K562 (cell line): ENCODE results near the gene ACOX2. TPM values are rescaled to one million over a fixed set of nuclear protein-coding genes. Genes with fewer than 3 reads are reported as not detected.

ENCODE experiments used
- ATAC-seq: fragments of 200-7000 bp; cut with Tn5 transposase; 3 replicates; pipeline ENCODE4 v1.9.1; 2020; ENCODE audit warnings: moderate library complexity
- BruUV-seq: library from RNA; stranded (reverse); fragments of 400-500 nt; replicated peaks from 2 replicates; lab custom pipeline; 2021; lab: Mats Ljungman, UMichigan
- CTCF ChIA-PET: fragments of 300-600 bp; formaldehyde crosslinking; extraction: SDS; loops from one replicate; lab custom pipeline; 2021; ENCODE audit warnings: low intra/inter-chr PET ratio; lab: Yijun Ruan, JAX
- POLR2A ChIA-PET: fragments of 300-600, 350-650 bp; sonication (Branson Sonifier 250); formaldehyde crosslinking; extraction: SDS; loops from one replicate; lab custom pipeline; 2021; ENCODE audit warnings: antibody characterized with exemption, inconsistent platforms; lab: Yijun Ruan, JAX
- DNase-seq, 4 experiments: peaks; one replicate each; pipeline versions ENCODE4 v3.0.0 to v3.0.0-alpha.2; 2011 to 2018; ENCODE audit warnings: low spot score in 3 of 4, mixed read lengths in 3 of 4; ENCODE audit errors: extremely low read depth in 1 of 4
- FAIRE-seq: peaks from 2 replicates; lab custom pipeline; 2011; peaks lifted over from hg19 to GRCh38; lab: Jason Lieb, UNC
- H2AFZ ChIP-seq: 2 replicates; pipeline ENCODE4 v1.6.0; 2011; ENCODE audit warnings: low read depth, low read length, control low read depth, inconsistent platforms
- H3K27ac ChIP-seq: fragments of 200-600 bp; 3 replicates; pipeline ENCODE4 v1.8.0; 2011; ENCODE audit warnings: low read depth, mild to moderate bottlenecking, control low read depth, inconsistent platforms, low read length, moderate library complexity, mixed read lengths; ENCODE audit errors: extremely low read depth
- H3K27me3 ChIP-seq, 2 experiments: fragments of 300-600 bp in 1 of 2; 2 replicates in 1 of 2; 3 replicates in 1 of 2; pipeline versions ENCODE4 v1.6.0 to v1.8.0; 2011; ENCODE audit warnings: inconsistent platforms in 2 of 2, low read length in 2 of 2, mild to moderate bottlenecking in 1 of 2, mixed read lengths in 1 of 2, moderate library complexity in 1 of 2; ENCODE audit not compliant: control insufficient read depth in 2 of 2, insufficient read depth in 2 of 2
- H3K36me3 ChIP-seq: fragments of 300-600 bp; 3 replicates; pipeline ENCODE4 v1.8.0; 2011; ENCODE audit warnings: mild to moderate bottlenecking, low read length, inconsistent platforms; ENCODE audit not compliant: control insufficient read depth, insufficient read depth
- H3K4me1 ChIP-seq, 2 experiments: fragments of 200-600 bp in 1 of 2; replicated peaks in 1 of 2; 2 replicates in 1 of 2; 3 replicates in 1 of 2; pipeline versions ENCODE4 v1.5.1 to v1.8.0; 2011; ENCODE audit warnings: inconsistent platforms in 2 of 2, low read length in 2 of 2, mild to moderate bottlenecking in 1 of 2, mixed read lengths in 1 of 2, moderate library complexity in 1 of 2; ENCODE audit not compliant: control insufficient read depth in 2 of 2, insufficient read depth in 2 of 2
- H3K4me2 ChIP-seq: 2 replicates; pipeline ENCODE4 v1.6.1; 2011; ENCODE audit warnings: low read length, control low read depth, inconsistent platforms, mixed read lengths; ENCODE audit not compliant: insufficient read depth
- H3K4me3 ChIP-seq: fragments of 200-600 bp; sonication (generic), shearing (Covaris generic); 2 replicates; pipeline ENCODE4 v1.5.1; 2016; ENCODE audit warnings: control low read depth, inconsistent platforms
- H3K79me2 ChIP-seq: fragments of 200-600 bp; 3 replicates; pipeline ENCODE4 v1.8.0; 2011; ENCODE audit warnings: low read length, inconsistent platforms; ENCODE audit not compliant: control insufficient read depth, insufficient read depth
- H3K9ac ChIP-seq, 2 experiments: 2 replicates each; pipeline versions ENCODE4 v1.6.0 to v1.6.1; 2011; ENCODE audit warnings: low read depth in 2 of 2, low read length in 2 of 2, control low read depth in 1 of 2, inconsistent platforms in 1 of 2, mild to moderate bottlenecking in 1 of 2, mixed read lengths in 1 of 2; ENCODE audit not compliant: insufficient read depth in 1 of 2
- H3K9me1 ChIP-seq: one replicate; pipeline ENCODE4 v1.6.0; 2011; ENCODE audit warnings: inconsistent platforms, mild to moderate bottlenecking, low read length, moderate library complexity; ENCODE audit not compliant: control insufficient read depth, insufficient read depth
- H3K9me3 ChIP-seq: replicated peaks from 2 replicates; pipeline ENCODE4 v1.5.1; 2011; ENCODE audit warnings: low read depth, low read length, inconsistent platforms; ENCODE audit not compliant: control insufficient read depth, insufficient read depth
- H4K20me1 ChIP-seq: replicated peaks from 2 replicates; pipeline ENCODE4 v1.6.1; 2011; ENCODE audit warnings: low read length, inconsistent platforms, mixed read lengths; ENCODE audit not compliant: control insufficient read depth, insufficient read depth
- DNMT1 ChIP-seq: fragments of 450-650 bp; IDR thresholded peaks from 2 replicates; pipeline ENCODE4 v1.6.1; 2016; ENCODE audit warnings: antibody characterized with exemption, mild to moderate bottlenecking
- HEY1 ChIP-seq: fragments of 250-450 bp; sonication (Bioruptor Pico); IDR thresholded peaks from 2 replicates; pipeline ENCODE4 v1.5.0; 2020; ENCODE audit warnings: mild to moderate bottlenecking, moderate library complexity, borderline replicate concordance
- MAFK ChIP-seq: IDR thresholded peaks from 2 replicates; pipeline ENCODE4 v1.6.1; 2011; ENCODE audit warnings: low read length, improper control_type of control experiment
- NBN ChIP-seq: fragments of 450-650 bp; IDR thresholded peaks from 2 replicates; pipeline ENCODE4 v1.6.1; 2016; ENCODE audit warnings: low read depth, mild to moderate bottlenecking
- NONO ChIP-seq, 2 experiments: fragments of 200-400 bp in 1 of 2; fragments of 450-650 bp in 1 of 2; formaldehyde crosslinking in 1 of 2; IDR thresholded peaks; 2 replicates each; pipeline ENCODE4 v1.6.1; 2017; ENCODE audit warnings: low read depth in 2 of 2, mild to moderate bottlenecking in 2 of 2, moderate library complexity in 2 of 2, low read length in 1 of 2
- NR4A1 ChIP-seq, 2 experiments: fragments of 250-450 bp in 1 of 2; fragments of 450-650 bp in 1 of 2; sonication (Bioruptor Pico) in 1 of 2; IDR thresholded peaks; 2 replicates each; pipeline versions ENCODE4 v1.4.0 to v1.6.1; 2016 to 2020; ENCODE audit warnings: mild to moderate bottlenecking in 2 of 2, missing compliant biosample characterization in 1 of 2, missing genetic modification characterization in 1 of 2, moderate library complexity in 1 of 2
- RBM17 ChIP-seq: fragments of 200-400 bp; formaldehyde crosslinking; IDR thresholded peaks from 2 replicates; pipeline ENCODE4 v1.6.1; 2017; ENCODE audit warnings: low read depth, mild to moderate bottlenecking, low read length, borderline replicate concordance
- RBM25 ChIP-seq: fragments of 200-400 bp; formaldehyde crosslinking; IDR thresholded peaks from 2 replicates; pipeline ENCODE4 v1.6.1; 2018; ENCODE audit warnings: low read length, low read depth, moderate library complexity; ENCODE audit not compliant: severe bottlenecking
- TAF9B ChIP-seq: fragments of 450-650 bp; IDR thresholded peaks from 2 replicates; pipeline ENCODE4 v1.6.1; 2018; ENCODE audit warnings: mild to moderate bottlenecking; ENCODE audit not compliant: partially characterized antibody
- ZNF57 ChIP-seq: fragments of 450-650 bp; formaldehyde crosslinking; IDR thresholded peaks from 2 replicates; pipeline ENCODE4 v1.4.0; 2020; ENCODE audit warnings: mild to moderate bottlenecking, moderate library complexity
- WGBS: fragments of 100-300 bp; shearing (Covaris generic); methylation state at CpG from one replicate; pipeline ENCODE4 v1.1.6; 2016; ENCODE audit warnings: low coverage, mixed read lengths; ENCODE audit not compliant: insufficient coverage; ENCODE audit errors: missing lambda C conversion rate; 5-methylcytosine and 5-hydroxymethylcytosine counted together
- in situ Hi-C: fragments of 300-500 bp; cut with MboI; formaldehyde crosslinking; loops from 4 replicates; pipeline ENCODE4 v1.15.0; 2018; ENCODE audit warnings: inconsistent platforms, mixed read lengths
- intact Hi-C: fragments of 100-400 bp; cut with micrococcal nuclease; formaldehyde crosslinking; loops from 2 replicates; pipeline ENCODE4 v1.14.2; 2022
- polyA plus RNA-seq, 8 experiments: library from polyadenylated mRNA; depleted of rRNA in 4 of 8; stranded (reverse) in 5 of 8; unstranded in 3 of 8; fragments of >200 nt; fragmentation: Nextera tagmentation in 2 of 8; fragmentation: Illumina TruSeq in 1 of 8; extraction: Ambion mirVana in 2 of 8; extraction: Trizol in 1 of 8; gene quantifications; 2 replicates each; pipeline versions ENCODE4 v1.2.1 to v1.2.3, GENCODE V29; 2011 to 2014; ENCODE audit warnings: inconsistent platforms in 1 of 8, missing spikeins in 1 of 8
- total RNA-seq, 7 experiments: library from RNA; depleted of rRNA in 6 of 7; stranded (reverse); fragments of >200 nt in 6 of 7; fragmentation: Illumina TruSeq in 2 of 7; extraction: Trizol in 2 of 7; gene quantifications; 2 replicates each; pipeline versions ENCODE4 v1.2.1 to v1.2.3, GENCODE V29; 2011 to 2021; ENCODE audit warnings: low replicate concordance in 1 of 7
- TF ChIP-seq, protein P1 (sequence below): fragments of 450-650 bp; IDR thresholded peaks from 2 replicates; pipeline ENCODE4 v1.6.1; 2017; ENCODE audit warnings: antibody characterized with exemption, mild to moderate bottlenecking
- TF ChIP-seq, protein P2 (sequence below): sonication (generic); formaldehyde crosslinking; IDR thresholded peaks from 2 replicates; pipeline ENCODE4 v1.9.0; 2022; ENCODE audit warnings: mild to moderate bottlenecking, missing genetic modification reagents

Gene ACOX2
- total and polyA plus RNA-seq, 9 of the 15 experiments (the other 6 are each of a cell fraction or from before 2014, with no cell fraction given): 0.15 TPM; not detected in 8

DNA sequence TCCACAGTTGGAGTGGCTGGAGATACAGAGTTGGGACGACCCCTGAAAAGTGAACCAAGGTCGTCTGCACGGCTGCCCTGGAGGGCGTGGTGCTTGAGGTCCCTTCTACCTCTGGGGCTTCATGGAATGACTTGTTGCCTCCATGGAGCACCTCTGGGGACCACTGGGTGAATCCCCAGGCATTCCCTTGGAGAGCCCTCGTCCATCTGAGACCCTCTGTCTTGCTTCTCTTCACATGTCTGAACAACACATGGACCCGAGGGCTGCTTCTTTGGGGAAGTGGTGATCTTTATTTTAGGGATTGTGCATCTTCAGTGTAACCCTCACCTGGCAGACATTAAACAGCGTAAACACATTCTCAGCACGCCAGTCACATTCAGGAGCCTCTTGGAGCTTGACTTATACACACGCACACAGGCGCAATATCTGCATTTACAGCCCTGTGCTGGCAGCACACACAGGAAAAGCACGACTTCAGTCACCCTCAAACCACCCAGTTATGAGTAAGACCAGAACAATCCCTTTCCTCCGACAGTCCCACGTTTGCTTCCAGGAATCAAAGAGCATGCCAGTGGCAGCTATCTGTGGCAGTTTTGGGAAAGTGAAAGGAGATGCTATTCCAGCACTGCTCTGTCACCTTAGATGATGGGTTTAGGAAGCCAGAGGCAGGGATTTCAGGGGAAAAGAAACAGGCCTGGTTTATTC lies 27.6 kb upstream of the ACOX2 start (continued):
- TF ChIP-seq, protein P1, sequence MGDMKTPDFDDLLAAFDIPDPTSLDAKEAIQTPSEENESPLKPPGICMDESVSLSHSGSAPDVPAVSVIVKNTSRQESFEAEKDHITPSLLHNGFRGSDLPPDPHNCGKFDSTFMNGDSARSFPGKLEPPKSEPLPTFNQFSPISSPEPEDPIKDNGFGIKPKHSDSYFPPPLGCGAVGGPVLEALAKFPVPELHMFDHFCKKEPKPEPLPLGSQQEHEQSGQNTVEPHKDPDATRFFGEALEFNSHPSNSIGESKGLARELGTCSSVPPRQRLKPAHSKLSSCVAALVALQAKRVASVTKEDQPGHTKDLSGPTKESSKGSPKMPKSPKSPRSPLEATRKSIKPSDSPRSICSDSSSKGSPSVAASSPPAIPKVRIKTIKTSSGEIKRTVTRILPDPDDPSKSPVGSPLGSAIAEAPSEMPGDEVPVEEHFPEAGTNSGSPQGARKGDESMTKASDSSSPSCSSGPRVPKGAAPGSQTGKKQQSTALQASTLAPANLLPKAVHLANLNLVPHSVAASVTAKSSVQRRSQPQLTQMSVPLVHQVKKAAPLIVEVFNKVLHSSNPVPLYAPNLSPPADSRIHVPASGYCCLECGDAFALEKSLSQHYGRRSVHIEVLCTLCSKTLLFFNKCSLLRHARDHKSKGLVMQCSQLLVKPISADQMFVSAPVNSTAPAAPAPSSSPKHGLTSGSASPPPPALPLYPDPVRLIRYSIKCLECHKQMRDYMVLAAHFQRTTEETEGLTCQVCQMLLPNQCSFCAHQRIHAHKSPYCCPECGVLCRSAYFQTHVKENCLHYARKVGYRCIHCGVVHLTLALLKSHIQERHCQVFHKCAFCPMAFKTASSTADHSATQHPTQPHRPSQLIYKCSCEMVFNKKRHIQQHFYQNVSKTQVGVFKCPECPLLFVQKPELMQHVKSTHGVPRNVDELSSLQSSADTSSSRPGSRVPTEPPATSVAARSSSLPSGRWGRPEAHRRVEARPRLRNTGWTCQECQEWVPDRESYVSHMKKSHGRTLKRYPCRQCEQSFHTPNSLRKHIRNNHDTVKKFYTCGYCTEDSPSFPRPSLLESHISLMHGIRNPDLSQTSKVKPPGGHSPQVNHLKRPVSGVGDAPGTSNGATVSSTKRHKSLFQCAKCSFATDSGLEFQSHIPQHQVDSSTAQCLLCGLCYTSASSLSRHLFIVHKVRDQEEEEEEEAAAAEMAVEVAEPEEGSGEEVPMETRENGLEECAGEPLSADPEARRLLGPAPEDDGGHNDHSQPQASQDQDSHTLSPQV: no peak
- TF ChIP-seq, protein P2, sequence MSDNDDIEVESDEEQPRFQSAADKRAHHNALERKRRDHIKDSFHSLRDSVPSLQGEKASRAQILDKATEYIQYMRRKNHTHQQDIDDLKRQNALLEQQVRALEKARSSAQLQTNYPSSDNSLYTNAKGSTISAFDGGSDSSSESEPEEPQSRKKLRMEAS (CRISPR knock-in tag): no peak
- TF ChIP-seq RBM17 (no peak), NR4A1 (CRISPR knock-in tag; IDR thresholded peaks at IDR 0.05) (no peak), NR4A1 (tag; IDR thresholded peaks at IDR 0.05) (no peak)

DNA sequence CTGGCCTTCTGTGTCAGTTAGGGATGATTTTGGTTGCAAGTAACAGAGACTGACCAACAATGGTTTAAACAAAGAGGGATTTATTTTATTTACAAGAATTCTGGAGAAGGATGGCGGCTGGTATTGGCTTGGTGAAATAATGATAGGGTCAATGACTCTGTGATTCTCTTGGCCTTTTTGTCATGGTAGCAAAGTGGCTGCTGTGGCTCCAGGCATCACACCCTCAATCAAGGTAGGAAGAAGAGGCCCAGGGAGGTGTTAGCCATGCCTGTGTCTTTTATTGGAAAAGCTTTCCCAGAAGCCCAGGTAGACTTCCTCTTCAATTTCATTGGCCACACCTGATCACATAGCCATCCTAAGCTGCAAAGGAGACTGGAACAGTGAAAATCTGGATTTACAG lies 27.1 kb upstream of the ACOX2 start:
- Histone ChIP-seq H3K9me1 (no peaks in the 10 kb centered on the region), H3K27me3 (peaks cover 0 to 43% of the 10 kb centered on the region in 2 experiments; a peak in 2 of 5 replicates), H4K20me1 (peaks cover 3% of the 10 kb centered on the region; the same call in 1 of the 2 replicates), H3K9me3 (no peaks in the 10 kb centered on the region), H3K4me3 (no peak overlapping the region), H2AFZ (no peak overlapping the region), H3K4me2 (no peak overlapping the region), H3K79me2 (no peaks in the 10 kb centered on the region), H3K4me1 (no peaks in the 10 kb centered on the region), H3K27ac (no peak overlapping the region), H3K9ac (no peak overlapping the region), H3K36me3 (no peaks in the 10 kb centered on the region)
- intact Hi-C loops (no loop called here), in situ Hi-C loops (no loop called here)
- no peak for ATAC-seq
- ChIA-PET CTCF (no interaction called here), POLR2A (no interaction called here)
- BruUV-seq: no TSS peak
- TF ChIP-seq ZNF57 (CRISPR knock-in tag): no peak
- TF ChIP-seq RBM25: peak; percentile 72
- TF ChIP-seq NBN: no peak
- no peak for TF ChIP-seq DNMT1
- no peak for TF ChIP-seq NONO (IDR thresholded peaks at IDR 0.05; ENCODE audit: low read depth in 2 of 2, low read length in 1 of 2)
- TF ChIP-seq MAFK: no peak
- no peak for TF ChIP-seq TAF9B
- no peak for TF ChIP-seq HEY1 (CRISPR knock-in tag)
- WGBS: 0% methylated on average over 1 of the region's 1 CpG
- no peak for DNase-seq
- FAIRE-seq: no peak
